ENCODE data around the gene DHH. TPM values are rescaled to one million over a fixed set of nuclear protein-coding genes. Genes with fewer than 3 reads are reported as not detected.

DHH gene
- total and polyA plus RNA-seq, 9 of the 15 experiments (the other 6 are each of a cell fraction or from before 2014, with no cell fraction given) = 0.07 to 2.6 (median 0.54) TPM

- TF ChIP-seq ZNF217 (CRISPR knock-in tag; IDR thresholded peaks at IDR 0.05) (no peak), DEAF1 (CRISPR knock-in tag; IDR thresholded peaks at IDR 0.05) (peak; percentile 73), U2AF1 (optimal IDR thresholded peaks at IDR 0.05; ENCODE audit: low read depth, low read length) (no peak), ZNF133 (CRISPR knock-in tag; IDR thresholded peaks at IDR 0.05) (no peak), ZNF584 (CRISPR knock-in tag; IDR thresholded peaks at IDR 0.05; ENCODE audit: low read depth) (0 out of 2 replicates have a peak, but pooled peaks have one; percentile 69), SP1 (CRISPR knock-in tag; IDR thresholded peaks at IDR 0.05) (peak; percentile 93), RNF219 (CRISPR knock-in tag; IDR thresholded peaks at IDR 0.05) (no peak), FOS (IDR thresholded peaks at IDR 0.05; ENCODE audit: extremely low read depth, insufficient read length) (no peak), PPARD (CRISPR knock-in tag; IDR thresholded peaks at IDR 0.05) (no peak), PBX2 (CRISPR knock-in tag; IDR thresholded peaks at IDR 0.05; ENCODE audit: low read depth) (no peak), PBX2 (tag; conservative IDR thresholded peaks at IDR 0.05; ENCODE audit: low read depth) (no peak; the same call in 1 of the 2 replicates), MCM5 (IDR thresholded peaks at IDR 0.05; ENCODE audit: low read depth) (no peak), OTX1 (CRISPR knock-in tag; IDR thresholded peaks at IDR 0.05) (no peak), SP2 (IDR thresholded peaks at IDR 0.05; ENCODE audit: extremely low read depth, low read depth, low read length, poor library complexity, severe bottlenecking) (no peak), NR2C1 (IDR thresholded peaks at IDR 0.05) (peak; percentile 92), NR2C1 (tag; IDR thresholded peaks at IDR 0.05) (peak; percentile 93), ZNF274 (IDR thresholded peaks at IDR 0.05; ENCODE audit: borderline replicate concordance, low read depth, low read length) (peak; percentile 66; the same call in 1 of the 2 replicates), ZNF121 (CRISPR knock-in tag; conservative IDR thresholded peaks at IDR 0.05) (no peak), SNAPC5 (CRISPR knock-in tag; IDR thresholded peaks at IDR 0.05) (no peak), KLF10 (CRISPR knock-in tag; IDR thresholded peaks at IDR 0.05) (no peak), SUPT5H (IDR thresholded peaks at IDR 0.05) (no peak)
These were observed 2.4 kb downstream of the DHH start (continued) for GRCh38 chr12:49092086-49092815.
